ENCODE data around the gene CLEC1A. TPM values are rescaled to one million over a fixed set of nuclear protein-coding genes. Genes with fewer than 3 reads are reported as not detected.
"Not testable (repeated sequence)": the region's sequence is repeated elsewhere in the genome, so short reads cannot be mapped to it uniquely, and the experiment has no call there.

The CLEC1A gene
- total and polyA plus RNA-seq, 3 experiments from 2014 or later: not detected

DNA sequence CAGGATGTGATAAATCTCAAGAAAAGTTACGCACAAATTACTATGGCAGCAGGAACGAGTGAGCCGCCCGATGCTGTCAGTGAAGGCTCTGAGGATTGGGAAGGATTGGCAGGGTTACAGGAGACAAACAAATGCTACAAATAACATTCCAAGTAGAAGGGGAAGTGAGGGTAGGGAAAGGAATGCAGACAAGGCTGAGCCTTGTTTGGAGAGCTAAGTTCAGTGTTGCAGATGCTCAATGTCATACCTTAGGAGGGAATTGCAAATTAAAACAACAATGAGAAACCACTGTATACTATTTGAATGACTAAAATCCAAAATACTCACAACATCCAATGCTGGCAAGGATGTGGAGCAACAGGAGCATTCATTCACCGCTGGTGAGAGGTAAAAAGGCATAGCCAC, 67.0 kb downstream of the CLEC1A start:
- Mint-ChIP-seq H3K4me1 (no peaks in the 10 kb centered on the region), H3K4me3 (no peak overlapping the region), H3K27me3 (peaks cover 5 to 28% of the 10 kb centered on the region in 2 donors), H3K9me3 (no peaks in the 10 kb centered on the region), H3K36me3 (no peaks in the 10 kb centered on the region), H3K27ac (peak overlapping the region in 1 of 8 donors; percentile 0)
- H3K4me1 ChIP-seq (ENCODE audit: insufficient read depth, low read length): no peaks in the 10 kb centered on the region
- H3K27me3 ChIP-seq (ENCODE audit: insufficient read depth, low read length, poor library complexity, severe bottlenecking): no peaks in the 10 kb centered on the region
- CTCF ChIA-PET: no interaction called here
- H3K4me3 ChIP-seq (ENCODE audit: low read length): no peak overlapping the region
- POLR2A ChIA-PET: no interaction called here
- no peak overlapping the region for H3K27ac ChIP-seq (ENCODE audit: low read depth, low read length)
- DNase-seq: no peak
- no peaks in the 10 kb centered on the region for H3K9me3 ChIP-seq (ENCODE audit: low read length)
- no peaks in the 10 kb centered on the region for H3K36me3 ChIP-seq (ENCODE audit: insufficient read depth, low read length)

DNA sequence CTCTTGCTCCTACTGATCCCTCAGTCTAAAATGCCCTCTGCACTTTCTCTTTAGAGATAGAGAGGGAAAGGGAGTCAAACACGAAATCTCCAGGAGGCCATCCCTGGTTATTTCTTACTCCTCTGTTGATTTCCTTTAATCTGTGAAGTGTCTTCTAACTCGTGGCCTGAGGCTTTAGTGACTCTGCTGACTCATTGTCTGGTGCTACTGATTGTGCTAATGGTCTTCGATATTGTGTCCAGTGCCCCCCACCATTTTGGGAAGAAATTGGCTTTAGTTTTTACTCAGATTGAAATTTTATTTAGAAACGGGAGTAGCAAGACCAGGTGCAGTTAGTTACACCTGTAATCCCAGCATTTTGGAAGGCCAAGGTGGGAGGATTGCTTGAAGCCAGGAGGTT, 67.5 kb downstream of the CLEC1A start:
- H3K4me1 Mint-ChIP-seq: no peaks in the 10 kb centered on the region
- Histone ChIP-seq H3K27ac (ENCODE audit: low read depth, low read length) (no peak overlapping the region), H3K36me3 (ENCODE audit: insufficient read depth, low read length) (no peaks in the 10 kb centered on the region), H3K27me3 (ENCODE audit: insufficient read depth, low read length, poor library complexity, severe bottlenecking) (no peaks in the 10 kb centered on the region), H3K9me3 (ENCODE audit: low read length) (no peaks in the 10 kb centered on the region), H3K4me1 (ENCODE audit: insufficient read depth, low read length) (no peaks in the 10 kb centered on the region), H3K4me3 (ENCODE audit: low read length) (no peak overlapping the region)
- POLR2A ChIA-PET: no interaction called here
- no peak overlapping the region for H3K4me3 Mint-ChIP-seq
- H3K27me3 Mint-ChIP-seq: peaks cover 5 to 24% of the 10 kb centered on the region in 2 donors
- CTCF ChIA-PET: no interaction called here
- no peak for DNase-seq
- H3K9me3 Mint-ChIP-seq: no peaks in the 10 kb centered on the region
- no peaks in the 10 kb centered on the region for H3K36me3 Mint-ChIP-seq
- no peak overlapping the region for H3K27ac Mint-ChIP-seq

DNA sequence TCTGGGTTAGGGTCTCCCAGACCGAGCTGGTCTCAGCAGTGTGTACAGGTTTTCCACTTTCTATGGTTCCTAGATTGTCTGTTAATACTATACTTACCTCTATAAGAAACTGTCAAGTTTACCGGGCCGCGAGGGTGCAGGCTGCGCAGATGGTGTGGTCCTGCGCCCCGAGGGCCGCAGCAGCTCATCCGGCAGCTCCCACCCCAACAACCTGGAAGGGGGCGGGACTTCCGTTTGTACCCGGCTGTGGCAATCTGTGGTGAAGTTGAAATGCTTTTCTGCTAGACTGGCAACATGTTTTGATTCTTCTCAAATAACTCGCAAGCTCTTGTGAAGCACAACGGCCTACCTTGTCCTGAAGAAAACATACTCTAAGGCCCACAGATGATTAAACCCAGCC, 68.3 kb downstream of the CLEC1A start, which contains the start of gene CLEC9A:
TSS of gene CLEC9A (plus strand) at position 237 of the 400 bp plus-strand sequence. CDS start 22,006 bp downstream, outside the sequence.
- Mint-ChIP-seq H3K27me3 (peaks cover 5 to 18% of the 10 kb centered on the region in 2 donors), H3K36me3 (no peaks in the 10 kb centered on the region), H3K9me3 (no peaks in the 10 kb centered on the region), H3K4me3 (no peak within 1 kb of the TSS), H3K27ac (no peak within 1 kb of the TSS), H3K4me1 (no peaks in the 10 kb centered on the region)
- ChIA-PET CTCF (no interaction called here), POLR2A (no interaction called here)
- H3K36me3 ChIP-seq (ENCODE audit: insufficient read depth, low read length): no peaks in the 10 kb centered on the region
- H3K9me3 ChIP-seq (ENCODE audit: low read length): no peaks in the 10 kb centered on the region
- DNase-seq: no peak
- no peaks in the 10 kb centered on the region for H3K4me1 ChIP-seq (ENCODE audit: insufficient read depth, low read length)
- no peak within 1 kb of the TSS for H3K4me3 ChIP-seq (ENCODE audit: low read length)
- no peaks in the 10 kb centered on the region for H3K27me3 ChIP-seq (ENCODE audit: insufficient read depth, low read length, poor library complexity, severe bottlenecking)
- H3K27ac ChIP-seq (ENCODE audit: low read depth, low read length): no peak within 1 kb of the TSS

DNA sequence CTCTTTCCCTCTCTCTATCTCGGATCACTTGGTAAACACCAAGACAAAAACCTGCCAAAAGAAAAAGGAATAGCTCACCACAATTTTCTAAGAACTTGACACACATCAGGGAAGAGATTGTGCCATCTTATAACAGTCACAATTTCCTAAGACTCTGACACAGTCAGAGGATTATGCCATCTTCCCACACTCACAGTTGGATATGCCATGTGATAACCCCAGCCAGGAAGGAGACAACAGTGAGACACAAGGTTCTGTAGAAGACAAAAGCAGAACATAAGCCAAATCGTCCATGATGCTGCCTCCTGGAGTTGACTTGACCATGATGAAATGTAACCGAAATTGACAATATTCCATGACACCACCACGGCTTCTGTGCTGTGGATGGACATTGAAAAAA, 71.1 kb downstream of the CLEC1A start:
- H3K4me3 Mint-ChIP-seq: no peak overlapping the region
- ChIA-PET POLR2A (no interaction called here), CTCF (no interaction called here)
- Histone ChIP-seq H3K36me3 (ENCODE audit: insufficient read depth, low read length) (no peaks in the 10 kb centered on the region), H3K27ac (ENCODE audit: low read depth, low read length) (no peak overlapping the region), H3K9me3 (ENCODE audit: low read length) (no peaks in the 10 kb centered on the region), H3K4me1 (ENCODE audit: insufficient read depth, low read length) (no peaks in the 10 kb centered on the region), H3K27me3 (ENCODE audit: insufficient read depth, low read length, poor library complexity, severe bottlenecking) (no peaks in the 10 kb centered on the region), H3K4me3 (ENCODE audit: low read length) (no peak overlapping the region)
- H3K4me1 Mint-ChIP-seq: no peaks in the 10 kb centered on the region
- H3K9me3 Mint-ChIP-seq: no peaks in the 10 kb centered on the region
- peaks cover 0 to 4% (median 0%) of the 10 kb centered on the region in 3 donors for H3K36me3 Mint-ChIP-seq
- H3K27ac Mint-ChIP-seq: no peak overlapping the region
- H3K27me3 Mint-ChIP-seq: peaks cover 6 to 20% of the 10 kb centered on the region in 2 donors
- DNase-seq: no peak

DNA sequence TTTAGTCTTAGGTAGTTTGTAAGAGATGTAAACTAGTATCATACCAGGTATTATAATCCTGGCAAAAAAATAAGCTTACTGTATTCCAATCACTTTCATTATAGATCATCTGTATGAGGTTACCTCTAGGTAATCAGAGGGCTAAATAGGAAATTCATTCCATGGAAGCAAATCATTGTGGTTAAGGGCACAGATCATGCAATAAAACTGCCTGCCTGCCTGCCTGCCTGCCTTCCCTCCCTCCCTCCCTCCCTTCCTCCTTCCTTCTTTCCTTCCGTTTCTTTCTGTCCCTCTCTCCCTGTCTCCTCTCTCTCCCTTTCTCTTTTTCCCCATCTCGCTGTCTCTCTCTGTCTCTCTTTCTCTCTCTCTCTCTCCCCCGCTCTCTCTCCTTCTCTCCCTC, 71.5 kb downstream of the CLEC1A start:
- Mint-ChIP-seq H3K4me1 (no peaks in the 10 kb centered on the region), H3K9me3 (no peaks in the 10 kb centered on the region), H3K27ac (no peak overlapping the region), H3K36me3 (peaks cover 0 to 4% (median 0%) of the 10 kb centered on the region in 3 donors), H3K27me3 (peaks cover 6 to 17% of the 10 kb centered on the region in 2 donors), H3K4me3 (no peak overlapping the region)
- CTCF ChIA-PET: no interaction called here
- H3K27me3 ChIP-seq (ENCODE audit: insufficient read depth, low read length, poor library complexity, severe bottlenecking): no peaks in the 10 kb centered on the region
- no peaks in the 10 kb centered on the region for H3K9me3 ChIP-seq (ENCODE audit: low read length)
- no peaks in the 10 kb centered on the region for H3K4me1 ChIP-seq (ENCODE audit: insufficient read depth, low read length)
- DNase-seq: no peak
- no peak overlapping the region for H3K27ac ChIP-seq (ENCODE audit: low read depth, low read length)
- H3K4me3 ChIP-seq (ENCODE audit: low read length): no peak overlapping the region
- POLR2A ChIA-PET: no interaction called here
- H3K36me3 ChIP-seq (ENCODE audit: insufficient read depth, low read length): no peaks in the 10 kb centered on the region

DNA sequence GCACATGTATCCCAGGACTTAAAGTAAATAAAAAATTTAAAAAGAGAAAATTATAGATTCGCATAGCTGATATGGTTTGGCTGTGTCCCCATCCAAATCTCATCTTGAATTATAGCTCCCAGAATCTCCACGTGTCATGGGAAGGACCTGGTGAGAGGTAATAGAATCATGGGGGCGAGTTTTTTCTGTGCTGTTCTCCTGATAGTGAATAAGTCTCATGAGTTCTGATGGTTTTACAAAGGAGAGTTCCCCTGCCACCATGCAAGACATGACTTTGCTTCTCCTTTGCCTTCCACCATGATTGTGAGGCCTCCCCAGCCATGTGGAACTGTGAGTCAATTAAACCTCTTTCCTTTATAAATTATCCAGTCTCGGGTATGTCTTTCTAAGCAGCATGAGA, 72.1 kb downstream of the CLEC1A start:
- H3K4me3 Mint-ChIP-seq; H3K27ac Mint-ChIP-seq; H3K9me3 Mint-ChIP-seq; DNase-seq; H3K4me1 Mint-ChIP-seq; H3K4me1 ChIP-seq (ENCODE audit: insufficient read depth, low read length); H3K9me3 ChIP-seq (ENCODE audit: low read length); CTCF ChIA-PET; H3K27me3 ChIP-seq (ENCODE audit: insufficient read depth, low read length, poor library complexity, severe bottlenecking); H3K36me3 Mint-ChIP-seq; H3K27ac ChIP-seq (ENCODE audit: low read depth, low read length); H3K4me3 ChIP-seq (ENCODE audit: low read length); POLR2A ChIA-PET; H3K36me3 ChIP-seq (ENCODE audit: insufficient read depth, low read length): not testable (repeated sequence)
- peaks cover 6 to 12% of the 10 kb centered on the region in 2 donors for H3K27me3 Mint-ChIP-seq

DNA sequence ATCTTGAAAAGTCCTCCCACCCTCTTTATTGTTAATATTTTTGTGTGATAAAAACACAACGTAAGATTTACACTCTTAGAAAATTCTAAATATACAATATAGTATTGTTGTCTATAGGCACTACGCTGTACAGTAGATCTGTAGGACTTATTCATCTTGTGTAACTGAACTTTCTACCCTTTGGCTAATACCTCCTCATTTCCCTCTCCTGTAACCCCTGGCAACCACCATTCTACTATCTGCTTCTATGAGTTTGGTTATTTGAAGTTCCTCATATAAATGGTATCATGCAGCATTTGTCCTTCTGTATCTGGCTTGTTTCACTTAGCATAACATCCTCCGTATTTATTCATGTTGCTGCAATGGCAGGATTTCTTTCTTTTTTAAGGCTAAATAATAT, 73.5 kb downstream of the CLEC1A start:
- no peak overlapping the region for H3K4me3 ChIP-seq (ENCODE audit: low read length)
- H3K36me3 ChIP-seq (ENCODE audit: insufficient read depth, low read length): no peaks in the 10 kb centered on the region
- Mint-ChIP-seq H3K27ac (no peak overlapping the region), H3K36me3 (peaks cover 0 to 8% (median 0%) of the 10 kb centered on the region in 3 donors), H3K9me3 (no peaks in the 10 kb centered on the region), H3K4me1 (no peaks in the 10 kb centered on the region), H3K27me3 (peaks cover 6 to 15% of the 10 kb centered on the region in 2 donors), H3K4me3 (no peak overlapping the region)
- no peak overlapping the region for H3K27ac ChIP-seq (ENCODE audit: low read depth, low read length)
- POLR2A ChIA-PET: no interaction called here
- DNase-seq: no peak
- no peaks in the 10 kb centered on the region for H3K27me3 ChIP-seq (ENCODE audit: insufficient read depth, low read length, poor library complexity, severe bottlenecking)
- H3K9me3 ChIP-seq (ENCODE audit: low read length): no peaks in the 10 kb centered on the region
- H3K4me1 ChIP-seq (ENCODE audit: insufficient read depth, low read length): no peaks in the 10 kb centered on the region
- CTCF ChIA-PET: no interaction called here

DNA sequence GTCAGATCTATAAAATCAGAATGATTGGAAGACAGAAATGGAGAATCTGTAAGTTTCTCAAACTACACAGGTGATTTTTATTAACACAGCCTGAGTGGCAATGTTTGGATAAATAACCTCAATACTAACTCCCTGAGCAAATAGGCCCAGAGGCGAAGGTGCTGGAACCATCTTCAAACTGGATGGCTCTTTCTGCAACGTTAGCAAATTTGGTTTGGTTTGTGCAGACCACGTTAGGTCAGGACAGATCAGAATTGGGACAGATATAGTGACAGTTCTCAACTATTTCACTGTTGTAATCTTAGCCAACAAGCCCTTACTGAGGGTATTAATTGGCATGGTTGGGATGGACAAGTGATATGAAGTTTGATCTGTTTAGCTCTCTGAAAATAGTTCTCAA, 77.4 kb downstream of the CLEC1A start:
- Mint-ChIP-seq H3K27ac (no peak overlapping the region), H3K9me3 (peaks cover 0 to 2% (median 0%) of the 10 kb centered on the region in 5 donors), H3K4me1 (no peaks in the 10 kb centered on the region), H3K27me3 (peaks cover 6 to 30% of the 10 kb centered on the region in 2 donors), H3K36me3 (peaks cover 0 to 8% (median 0%) of the 10 kb centered on the region in 3 donors), H3K4me3 (no peak overlapping the region)
- Histone ChIP-seq H3K4me1 (ENCODE audit: insufficient read depth, low read length) (no peaks in the 10 kb centered on the region), H3K9me3 (ENCODE audit: low read length) (no peaks in the 10 kb centered on the region), H3K4me3 (ENCODE audit: low read length) (no peak overlapping the region), H3K27me3 (ENCODE audit: insufficient read depth, low read length, poor library complexity, severe bottlenecking) (no peaks in the 10 kb centered on the region), H3K36me3 (ENCODE audit: insufficient read depth, low read length) (no peaks in the 10 kb centered on the region), H3K27ac (ENCODE audit: low read depth, low read length) (no peak overlapping the region)
- CTCF ChIA-PET: no interaction called here
- no peak for DNase-seq
- POLR2A ChIA-PET: no interaction called here

Data from CD8-positive, alpha-beta memory T cell (primary cell).